Endometrial microvascular endothelial cells (primary cell): ENCODE measurements around the gene DRAP1. TPM values are rescaled to one million over a fixed set of nuclear protein-coding genes. Genes with fewer than 3 reads are reported as not detected.

ENCODE experiments used
- total RNA-seq: library from RNA; depleted of rRNA; stranded (reverse); fragments of >200 nt; gene quantifications from one replicate; pipeline ENCODE4 v1.2.3, GENCODE V29; 2015; ENCODE audit errors: inconsistent ontology term

Gene DRAP1
- total RNA-seq, 1 donor from 2014 or later, result 151 TPM

Other genes with a start within 250 kb of the DRAP1 start
- gene KAT5, start 207.2 kb upstream of the DRAP1 start, total RNA-seq, result 34.0 TPM
- gene RNASEH2C, start 198.6 kb upstream of the DRAP1 start, total RNA-seq, result 110 TPM
- gene AP5B1, start 138.4 kb upstream of the DRAP1 start, total RNA-seq, result 8.5 TPM
- gene OVOL1, start 132.4 kb upstream of the DRAP1 start, total RNA-seq, result not detected
- gene SNX32, start 85.5 kb upstream of the DRAP1 start, total RNA-seq, result not detected
- 2,359 TPM for gene CFL1, start 61.2 kb upstream of the DRAP1 start, total RNA-seq
- 50.1 TPM for gene MUS81, start 59.0 kb upstream of the DRAP1 start, total RNA-seq
- gene EFEMP2, start 46.6 kb upstream of the DRAP1 start, total RNA-seq, result 81.8 TPM
- not detected for gene CTSW, start 39.6 kb upstream of the DRAP1 start, total RNA-seq
- 154 TPM for gene FIBP, start 31.0 kb upstream of the DRAP1 start, total RNA-seq
- gene CCDC85B, start 28.8 kb upstream of the DRAP1 start, total RNA-seq, result 133 TPM
- 81.7 TPM for gene FOSL1, start 19.0 kb upstream of the DRAP1 start, total RNA-seq
- 9.8 TPM for gene C11orf68, start 364 bp upstream of the DRAP1 start, total RNA-seq
- not detected for gene TSGA10IP, start 26.1 kb downstream of the DRAP1 start, total RNA-seq
- gene SART1, start 42.3 kb downstream of the DRAP1 start, total RNA-seq, result 34.7 TPM
- 36.8 TPM for gene EIF1AD, start 82.7 kb downstream of the DRAP1 start, total RNA-seq
- 118 TPM for gene BANF1, start 83.1 kb downstream of the DRAP1 start, total RNA-seq
- not detected for gene CST6, start 92.6 kb downstream of the DRAP1 start, total RNA-seq
- gene CATSPER1, start 107.1 kb downstream of the DRAP1 start, total RNA-seq, result under 0.01 TPM
- gene GAL3ST3, start 129.7 kb downstream of the DRAP1 start, total RNA-seq, result not detected
- 134 TPM for gene SF3B2, start 132.9 kb downstream of the DRAP1 start, total RNA-seq
- 17.7 TPM for gene PACS1, start 150.8 kb downstream of the DRAP1 start, total RNA-seq